ENCODE measurements around the gene CAPN15. TPM values are rescaled to one million over a fixed set of nuclear protein-coding genes. Genes with fewer than 3 reads are reported as not detected.

Gene CAPN15
- total RNA-seq, 6 experiments from 2014 or later, result 17.3 to 34.3 (median 23.3) TPM

DNA sequence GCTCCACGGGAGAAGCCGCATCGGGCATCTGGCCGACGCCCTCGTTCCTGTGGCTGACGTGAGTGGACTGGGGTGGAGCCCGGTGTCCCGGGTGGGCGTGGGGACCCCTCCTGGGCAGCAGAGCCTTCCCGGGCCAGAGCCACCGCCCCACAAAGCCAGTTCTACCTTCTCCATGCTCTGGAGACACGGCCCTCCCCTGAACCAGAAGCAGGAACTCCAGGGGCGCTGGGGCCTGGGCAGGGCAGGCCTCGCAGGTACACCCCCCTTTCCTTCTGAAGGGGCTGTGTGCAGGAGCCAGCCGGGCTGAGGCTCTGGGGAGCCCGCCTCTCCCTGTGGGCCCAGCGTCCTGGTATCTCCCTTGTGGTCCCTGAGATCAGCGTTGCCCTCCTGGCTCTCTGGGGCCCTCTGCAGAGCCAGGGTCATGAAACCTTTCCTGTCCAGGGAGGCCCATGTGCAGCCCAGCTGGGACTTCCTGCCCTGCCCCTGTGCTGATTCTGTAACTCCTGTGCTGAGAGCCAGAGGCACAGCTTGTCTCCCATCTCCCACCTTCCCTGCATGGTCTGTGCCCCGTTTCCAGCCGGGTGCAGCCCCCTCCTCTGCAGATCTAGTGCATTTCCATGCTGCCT is 48.8 kb downstream of the CAPN15 start:
- Histone ChIP-seq H3K27me3 (no peaks in the 10 kb centered on the region), H3K9me3 (no peaks in the 10 kb centered on the region), H3K4me3 (no peak overlapping the region), H3K36me3 (no peaks in the 10 kb centered on the region), H3K4me1 (no peaks in the 10 kb centered on the region), H3K27ac (no peak overlapping the region)
- intact Hi-C loops (cut with DNase I), result no loop called here
- ATAC-seq (no peak), DNase-seq (no peak)
- 43% methylated on average over 2 of the region's 21 CpGs for WGBS (ENCODE audit: insufficient coverage, low coverage, low lambda C conversion rate, missing lambda C conversion rate)
- TF ChIP-seq CTCF (IDR thresholded peaks at IDR 0.05), result no peak
- TF ChIP-seq POLR2A (IDR thresholded peaks at IDR 0.05), result no peak

DNA sequence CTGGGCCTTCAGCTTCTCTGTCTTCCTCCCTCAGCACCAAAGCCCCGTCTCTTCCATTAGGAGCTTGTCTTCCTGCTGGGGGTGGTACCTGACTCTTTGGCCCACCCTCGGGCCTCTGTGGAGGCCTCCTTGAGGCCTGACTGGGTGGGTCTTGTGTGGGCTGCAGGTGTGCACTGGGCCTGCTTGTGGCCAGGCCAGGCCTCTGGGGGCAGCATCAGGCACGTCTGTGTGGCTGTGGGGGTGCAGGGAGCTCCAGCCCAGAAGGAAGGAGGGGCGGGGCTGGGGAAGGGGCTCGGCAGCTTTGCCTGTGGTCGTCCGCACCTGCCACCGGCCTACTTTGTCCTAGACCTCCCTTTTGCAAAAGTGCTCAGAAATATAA is 49.3 kb downstream of the CAPN15 start:
- intact Hi-C loops (cut with DNase I), result no loop called here
- WGBS (ENCODE audit: insufficient coverage, low coverage, low lambda C conversion rate, missing lambda C conversion rate), result 68% methylated on average over 7 of the region's 8 CpGs
- Histone ChIP-seq H3K4me3 (no peak overlapping the region), H3K9me3 (no peaks in the 10 kb centered on the region), H3K27me3 (no peaks in the 10 kb centered on the region), H3K4me1 (no peaks in the 10 kb centered on the region), H3K36me3 (no peaks in the 10 kb centered on the region), H3K27ac (no peak overlapping the region)
- DNase-seq (no peak), ATAC-seq (no peak)
- no peak for TF ChIP-seq POLR2A (IDR thresholded peaks at IDR 0.05)
- TF ChIP-seq CTCF (IDR thresholded peaks at IDR 0.05), result no peak

DNA sequence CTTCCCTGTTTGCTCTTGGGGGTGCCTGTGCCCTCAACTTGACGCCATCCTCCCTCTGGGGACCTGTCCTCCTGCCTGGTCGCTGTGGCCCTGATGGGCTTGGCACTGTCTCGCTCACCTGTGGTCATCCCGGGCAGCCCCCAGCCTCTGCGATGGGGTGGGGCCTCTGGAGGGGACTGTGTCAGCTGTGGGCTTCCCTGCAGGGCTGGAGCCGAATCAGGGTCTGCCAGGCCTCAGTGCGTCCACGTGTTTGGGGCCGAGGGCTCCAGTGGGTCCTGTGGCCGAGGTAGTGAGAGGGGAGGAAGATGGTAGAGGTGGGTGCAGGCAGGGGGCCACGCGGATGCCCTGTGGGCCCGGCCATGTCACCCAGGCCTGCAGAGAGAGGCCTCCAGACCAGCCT is 50.3 kb downstream of the CAPN15 start:
- H3K36me3 ChIP-seq, result no peaks in the 10 kb centered on the region
- H3K9me3 ChIP-seq, result no peaks in the 10 kb centered on the region
- WGBS (ENCODE audit: insufficient coverage, low coverage, low lambda C conversion rate, missing lambda C conversion rate), result 73% methylated on average over 3 of the region's 13 CpGs
- intact Hi-C loops (cut with DNase I), result no loop called here
- no peak for ATAC-seq
- DNase-seq, result no peak
- no peak overlapping the region for H3K4me3 ChIP-seq
- no peak overlapping the region for H3K27ac ChIP-seq
- H3K4me1 ChIP-seq, result peaks cover 0 to 2% (median 0%) of the 10 kb centered on the region in 4 donors
- TF ChIP-seq POLR2A (IDR thresholded peaks at IDR 0.05) (no peak), CTCF (IDR thresholded peaks at IDR 0.05) (no peak)
- H3K27me3 ChIP-seq, result no peaks in the 10 kb centered on the region

GRCh38 chr16:578232-578869 is 50.8 kb downstream of the CAPN15 start:
- no peaks in the 10 kb centered on the region for H3K9me3 ChIP-seq
- H3K4me3 ChIP-seq, result no peak overlapping the region
- no peaks in the 10 kb centered on the region for H3K27me3 ChIP-seq
- DNase-seq (no peak), ATAC-seq (no peak)
- TF ChIP-seq POLR2A (IDR thresholded peaks at IDR 0.05) (no peak), CTCF (IDR thresholded peaks at IDR 0.05) (no peak)
- no peak overlapping the region for H3K27ac ChIP-seq
- H3K36me3 ChIP-seq, result no peaks in the 10 kb centered on the region
- H3K4me1 ChIP-seq, result peaks cover 0 to 7% (median 0%) of the 10 kb centered on the region in 4 donors
- 83% methylated on average over 8 of the region's 24 CpGs for WGBS (ENCODE audit: insufficient coverage, low coverage, low lambda C conversion rate, missing lambda C conversion rate)
- intact Hi-C loops (cut with DNase I), result no loop called here

Data from right lobe of liver (tissue), 6 donors.